Rectal smooth muscle tissue (tissue), 1 donor: ENCODE results near the gene COPS7A.
"Not testable (repeated sequence)": the region's sequence is repeated elsewhere in the genome, so short reads cannot be mapped to it uniquely, and the experiment has no call there.

Experiments used
- H3K27ac ChIP-seq: one replicate; pipeline ENCODE4 v1.7.0; 2013; ENCODE audit warnings: low read depth, low read length, inconsistent platforms
- H3K27me3 ChIP-seq: one replicate; pipeline ENCODE4 v1.7.0; 2013; ENCODE audit warnings: low read length; ENCODE audit not compliant: control insufficient read depth, insufficient read depth
- H3K36me3 ChIP-seq: one replicate; pipeline ENCODE4 v1.7.0; 2013; ENCODE audit warnings: low read length; ENCODE audit not compliant: control insufficient read depth, insufficient read depth
- H3K4me1 ChIP-seq: one replicate; pipeline ENCODE4 v1.7.0; 2013; ENCODE audit warnings: low read length; ENCODE audit not compliant: control insufficient read depth, insufficient read depth
- H3K4me3 ChIP-seq: one replicate; pipeline ENCODE4 v1.7.0; 2013; ENCODE audit warnings: low read length
- H3K9ac ChIP-seq: one replicate; pipeline ENCODE4 v1.7.0; 2013; ENCODE audit warnings: low read length

The COPS7A gene

DNA sequence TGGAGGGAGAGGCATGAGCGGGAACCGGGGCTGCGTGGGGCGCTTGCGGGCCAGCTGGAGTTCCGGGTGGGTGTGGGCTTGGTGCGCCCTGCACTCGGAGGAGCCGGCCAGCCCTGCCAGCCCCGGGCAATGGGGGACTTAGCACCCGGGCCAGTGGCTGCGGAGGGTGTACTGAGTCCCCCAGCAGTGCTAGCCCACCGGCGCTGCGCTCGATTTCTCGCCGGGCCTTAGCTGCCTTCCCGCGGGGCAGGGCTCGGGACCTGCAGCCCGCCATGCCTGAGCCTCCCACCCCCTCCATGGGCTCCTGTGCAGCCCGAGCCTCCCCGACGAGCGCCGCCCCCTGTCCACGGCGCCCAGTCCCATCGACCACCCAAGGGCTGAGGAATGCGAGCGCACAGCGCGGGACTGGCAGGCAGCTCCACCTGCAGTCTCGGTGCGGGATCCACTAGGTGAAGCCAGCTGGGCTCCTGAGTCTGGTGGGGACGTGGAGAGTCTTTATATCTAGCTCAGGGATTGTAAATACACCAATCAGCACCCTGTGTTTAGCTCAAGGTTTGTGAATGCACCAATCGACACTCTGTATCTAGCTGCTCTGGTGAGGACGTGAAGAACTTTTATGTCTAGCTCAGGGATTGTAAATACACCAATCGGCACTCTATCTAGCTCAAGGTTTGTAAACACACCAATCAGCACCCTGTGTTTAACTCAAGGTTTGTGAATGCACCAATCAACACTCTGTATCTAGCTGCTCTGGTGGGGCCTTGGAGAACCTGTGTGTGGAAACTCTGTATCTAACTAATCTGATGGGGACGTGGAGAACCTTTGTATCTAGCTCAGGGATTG is 7.6 kb upstream of the COPS7A start:
- H3K36me3 ChIP-seq, H3K27ac ChIP-seq, H3K9ac ChIP-seq, H3K4me3 ChIP-seq, H3K4me1 ChIP-seq, H3K27me3 ChIP-seq: not testable (repeated sequence)

DNA sequence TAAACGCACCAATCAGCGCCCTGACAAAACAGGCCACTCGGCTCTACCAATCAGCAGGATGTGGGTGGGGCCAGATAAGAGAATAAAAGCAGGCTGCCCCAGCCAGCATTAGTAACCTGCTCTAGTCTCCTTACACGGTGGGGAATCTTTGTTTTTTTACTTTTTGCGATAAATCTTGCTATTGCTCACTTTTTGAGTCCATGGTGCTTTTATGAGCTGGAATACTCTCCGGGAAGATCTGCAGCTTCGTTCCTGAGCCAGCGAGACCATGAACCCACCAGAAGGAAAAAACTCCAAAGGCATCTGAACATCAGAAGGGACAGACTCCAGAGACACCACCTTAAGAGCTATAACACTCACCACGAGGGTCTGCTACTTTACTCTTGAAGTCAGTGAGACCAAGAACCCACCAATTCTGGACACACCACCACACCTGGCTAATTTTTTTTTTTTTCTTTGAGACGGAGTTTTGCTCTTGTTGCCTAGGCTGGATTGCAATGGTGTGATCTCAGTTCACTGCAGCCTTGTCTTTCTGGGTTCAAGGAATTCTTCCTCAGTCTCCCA is 6.9 kb upstream of the COPS7A start:
- no peaks in the 10 kb centered on the region for H3K27me3 ChIP-seq
- no peaks in the 10 kb centered on the region for H3K36me3 ChIP-seq
- H3K9ac ChIP-seq, result no peak overlapping the region
- H3K4me1 ChIP-seq, result no peaks in the 10 kb centered on the region
- H3K4me3 ChIP-seq, result no peak overlapping the region
- H3K27ac ChIP-seq, result no peak overlapping the region

DNA sequence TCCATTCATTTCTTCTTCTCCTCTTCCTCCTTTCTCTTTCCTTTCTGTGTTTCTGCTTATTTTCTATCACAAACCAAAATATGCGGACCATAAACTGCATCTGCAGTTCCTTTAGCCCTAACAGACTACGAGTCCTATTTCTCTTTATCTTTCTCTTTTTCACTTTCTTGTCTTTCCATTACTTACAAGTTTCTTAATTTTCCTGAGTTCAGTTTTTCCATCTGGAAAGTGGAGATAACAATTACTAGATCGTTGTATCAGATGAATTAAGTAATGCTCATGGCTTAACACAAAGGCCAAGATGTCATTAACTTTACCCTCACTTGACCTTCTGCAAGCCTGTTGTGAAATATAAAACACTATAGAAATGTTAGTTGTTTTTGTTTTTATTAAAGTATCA is 983 bp upstream of the COPS7A start:
- Histone ChIP-seq H3K4me3 (no peak overlapping the region), H3K27ac (no peak overlapping the region), H3K4me1 (peaks cover 4% of the 10 kb centered on the region), H3K27me3 (no peaks in the 10 kb centered on the region), H3K36me3 (no peaks in the 10 kb centered on the region), H3K9ac (no peak overlapping the region)

DNA sequence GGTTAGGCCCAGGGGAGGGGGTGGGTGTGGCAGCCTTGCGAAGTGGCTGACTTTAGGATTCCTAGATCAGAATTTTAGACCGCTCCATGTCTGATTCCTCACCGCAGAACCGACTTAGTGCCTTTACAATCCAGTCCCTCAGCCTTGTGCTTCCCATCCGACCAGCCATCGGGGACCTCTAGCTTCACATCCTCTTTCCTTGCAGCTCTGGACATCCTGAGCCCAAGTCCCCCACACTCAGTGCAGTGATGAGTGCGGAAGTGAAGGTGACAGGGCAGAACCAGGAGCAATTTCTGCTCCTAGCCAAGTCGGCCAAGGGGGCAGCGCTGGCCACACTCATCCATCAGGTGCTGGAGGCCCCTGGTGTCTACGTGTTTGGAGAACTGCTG is 557 bp downstream of the COPS7A start:
- Histone ChIP-seq H3K9ac (peak overlapping the region; percentile 71), H3K36me3 (peaks cover 10% of the 10 kb centered on the region), H3K27me3 (no peaks in the 10 kb centered on the region), H3K4me3 (peak overlapping the region; percentile 77), H3K4me1 (peaks cover 4% of the 10 kb centered on the region), H3K27ac (peak overlapping the region; percentile 93)

GRCh38 chr12:6725350-6725749 is 1.5 kb downstream of the COPS7A start:
- Histone ChIP-seq H3K4me1 (peaks cover 4% of the 10 kb centered on the region), H3K27me3 (no peaks in the 10 kb centered on the region), H3K36me3 (peaks cover 19% of the 10 kb centered on the region), H3K9ac (no peak overlapping the region), H3K27ac (no peak overlapping the region), H3K4me3 (no peak overlapping the region)

DNA sequence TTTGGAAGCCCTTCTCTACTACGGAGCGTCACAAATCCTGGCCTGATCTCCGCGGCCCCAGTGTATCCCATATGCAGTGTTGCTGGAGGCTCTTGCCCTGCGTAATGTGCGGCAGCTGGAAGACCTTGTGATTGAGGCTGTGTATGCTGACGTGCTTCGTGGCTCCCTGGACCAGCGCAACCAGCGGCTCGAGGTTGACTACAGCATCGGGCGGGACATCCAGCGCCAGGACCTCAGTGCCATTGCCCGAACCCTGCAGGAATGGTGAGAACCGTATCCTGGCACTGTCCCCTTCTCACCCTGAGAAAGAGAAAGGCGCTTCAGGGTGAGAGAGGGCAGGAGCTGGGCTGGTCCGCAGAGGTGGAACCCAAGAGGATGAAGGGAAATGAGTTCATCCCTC is 5.3 kb downstream of the COPS7A start:
- Histone ChIP-seq H3K27ac (no peak overlapping the region), H3K36me3 (peaks cover 36% of the 10 kb centered on the region), H3K9ac (no peak overlapping the region), H3K27me3 (no peaks in the 10 kb centered on the region), H3K4me1 (peaks cover 4% of the 10 kb centered on the region), H3K4me3 (no peak overlapping the region)

GRCh38 chr12:6730169-6730568 is 6.3 kb downstream of the COPS7A start:
- no peak overlapping the region for H3K27ac ChIP-seq
- H3K36me3 ChIP-seq, result peaks cover 43% of the 10 kb centered on the region
- no peaks in the 10 kb centered on the region for H3K4me1 ChIP-seq

DNA sequence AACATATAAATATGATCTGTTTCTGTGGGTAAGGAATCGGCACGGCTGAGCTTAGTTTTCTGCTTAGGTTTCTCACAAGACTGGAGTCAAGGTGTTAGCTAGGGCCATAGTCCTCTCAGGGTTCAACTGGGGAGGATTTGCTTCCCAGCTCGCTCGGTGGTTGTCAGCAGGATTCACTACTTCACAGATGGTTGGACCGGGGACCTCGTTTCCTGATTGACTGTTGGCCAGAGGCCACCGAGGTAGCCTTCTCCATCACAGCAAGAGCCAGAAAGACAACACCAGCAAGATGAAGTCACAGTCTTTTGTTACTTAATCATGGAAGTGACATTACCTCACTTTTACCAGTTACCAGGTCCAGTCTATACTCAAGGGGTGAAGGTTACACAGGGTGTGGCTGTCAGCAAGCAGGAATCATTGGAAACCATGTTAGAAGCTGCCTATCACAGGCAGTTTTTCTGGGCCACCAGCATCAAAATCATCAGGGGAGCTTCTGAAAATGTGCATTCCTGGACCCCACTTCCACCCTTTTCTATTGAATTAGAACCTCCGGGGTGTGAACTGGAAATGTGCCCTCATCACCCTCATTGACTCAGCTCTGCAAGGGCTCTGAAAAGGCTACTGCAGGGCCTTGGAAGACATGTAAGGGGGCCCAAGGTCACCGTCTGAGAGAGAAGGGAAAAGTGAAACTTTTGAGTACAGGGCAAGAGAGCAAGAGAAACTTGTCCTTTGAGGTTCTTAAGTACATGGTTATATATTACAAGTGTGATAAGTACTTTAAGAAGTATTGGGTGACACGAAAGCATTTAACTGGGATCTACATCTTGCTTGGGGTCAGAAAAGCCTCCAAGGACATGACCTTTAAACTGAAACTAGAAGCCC is 10.9 kb downstream of the COPS7A start:
- H3K36me3 ChIP-seq, result peaks cover 29% of the 10 kb centered on the region
- H3K27me3 ChIP-seq, result no peaks in the 10 kb centered on the region
- H3K9ac ChIP-seq, result no peak overlapping the region
- no peaks in the 10 kb centered on the region for H3K4me1 ChIP-seq
- H3K4me3 ChIP-seq, result no peak overlapping the region
- no peak overlapping the region for H3K27ac ChIP-seq

More at GRCh38 chr12:6730169-6730568, 6.3 kb downstream of the COPS7A start:
- H3K4me3 ChIP-seq, result no peak overlapping the region
- no peaks in the 10 kb centered on the region for H3K27me3 ChIP-seq
- no peak overlapping the region for H3K9ac ChIP-seq

- H3K27ac ChIP-seq, result no peak overlapping the region
- peaks cover 22% of the 10 kb centered on the region for H3K36me3 ChIP-seq
- no peak overlapping the region for H3K4me3 ChIP-seq
- H3K4me1 ChIP-seq, result no peaks in the 10 kb centered on the region
- no peaks in the 10 kb centered on the region for H3K27me3 ChIP-seq
- no peak overlapping the region for H3K9ac ChIP-seq
These were observed 11.8 kb downstream of the COPS7A start for GRCh38 chr12:6735448-6736191.

GRCh38 chr12:6736754-6737153 is 12.9 kb downstream of the COPS7A start:
- no peak overlapping the region for H3K27ac ChIP-seq
- H3K4me3 ChIP-seq, result no peak overlapping the region
- H3K9ac ChIP-seq, result no peak overlapping the region
- H3K27me3 ChIP-seq, result no peaks in the 10 kb centered on the region
- peaks cover 11% of the 10 kb centered on the region for H3K36me3 ChIP-seq
- no peaks in the 10 kb centered on the region for H3K4me1 ChIP-seq

DNA sequence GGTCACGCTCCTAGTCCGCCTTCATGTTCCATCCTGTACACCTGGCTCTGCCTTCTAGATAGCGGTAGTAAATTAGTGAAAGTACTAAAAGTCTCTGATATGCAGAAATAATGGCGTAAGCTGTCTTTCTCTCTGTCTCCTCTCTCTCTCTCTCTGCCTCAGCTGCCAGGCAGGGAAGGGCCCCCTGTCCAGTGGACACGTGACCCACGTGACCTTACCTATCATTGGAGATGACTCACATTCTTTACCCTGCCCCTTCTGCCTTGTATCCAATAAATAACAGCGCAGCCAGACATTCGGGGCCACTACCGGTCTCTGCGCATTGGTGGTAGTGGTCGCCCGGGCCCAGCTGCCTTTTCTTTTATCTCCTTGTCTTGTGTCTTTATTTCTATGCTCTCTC is 18.2 kb downstream of the COPS7A start:
- not testable (repeated sequence) for H3K4me1 ChIP-seq, H3K4me3 ChIP-seq, H3K9ac ChIP-seq, H3K27ac ChIP-seq, H3K27me3 ChIP-seq, H3K36me3 ChIP-seq

GRCh38 chr12:6742834-6743233 is 19.0 kb downstream of the COPS7A start:
- H3K4me3 ChIP-seq, result no peak overlapping the region
- no peaks in the 10 kb centered on the region for H3K27me3 ChIP-seq
- H3K4me1 ChIP-seq, result no peaks in the 10 kb centered on the region
- H3K27ac ChIP-seq, result no peak overlapping the region
- H3K36me3 ChIP-seq, result peaks cover 5% of the 10 kb centered on the region
- H3K9ac ChIP-seq, result no peak overlapping the region
